GM18907 (cell line): ENCODE measurements around the gene SLC16A3.
A peak's percentile ranks its signal among the peaks of the same experiment; 100 is the strongest.

Experiments
- ATAC-seq: cut with Tn5 transposase; IDR thresholded peaks from one replicate; pipeline ENCODE4 v1.9.1; 2021; ENCODE audit warnings: mild to moderate bottlenecking, moderate library complexity; ENCODE audit not compliant: unreplicated experiment

Gene SLC16A3

GRCh38 chr17:82221341-82221902 is 7.4 kb upstream of the SLC16A3 start:
- ATAC-seq, result no peak

- no peak for ATAC-seq
Measured at GRCh38 chr17:82222816-82223215, 6.0 kb upstream of the SLC16A3 start.

- no peak for ATAC-seq
Measured at GRCh38 chr17:82223517-82223916, 5.3 kb upstream of the SLC16A3 start.

DNA sequence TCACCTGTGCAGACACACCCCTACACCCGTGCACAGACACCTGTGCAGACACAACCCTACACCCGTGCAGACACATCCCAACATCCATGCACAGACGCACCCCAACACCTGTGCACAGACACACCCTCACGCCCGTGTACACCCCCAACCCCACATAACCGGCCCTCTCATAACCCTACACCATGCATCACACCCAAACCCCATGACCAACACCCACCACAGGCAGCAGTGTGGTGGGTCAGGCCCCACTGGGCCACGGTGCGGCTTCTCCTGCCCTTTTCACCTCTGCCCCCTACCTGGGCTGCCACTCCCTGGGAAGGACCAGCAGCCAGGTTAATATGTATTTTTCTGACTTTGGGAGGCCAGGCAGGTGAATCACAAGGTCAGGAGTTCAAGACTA is 4.2 kb upstream of the SLC16A3 start:
- no peak for ATAC-seq

- no peak for ATAC-seq
Measured at GRCh38 chr17:82225368-82226029, 3.3 kb upstream of the SLC16A3 start.

DNA sequence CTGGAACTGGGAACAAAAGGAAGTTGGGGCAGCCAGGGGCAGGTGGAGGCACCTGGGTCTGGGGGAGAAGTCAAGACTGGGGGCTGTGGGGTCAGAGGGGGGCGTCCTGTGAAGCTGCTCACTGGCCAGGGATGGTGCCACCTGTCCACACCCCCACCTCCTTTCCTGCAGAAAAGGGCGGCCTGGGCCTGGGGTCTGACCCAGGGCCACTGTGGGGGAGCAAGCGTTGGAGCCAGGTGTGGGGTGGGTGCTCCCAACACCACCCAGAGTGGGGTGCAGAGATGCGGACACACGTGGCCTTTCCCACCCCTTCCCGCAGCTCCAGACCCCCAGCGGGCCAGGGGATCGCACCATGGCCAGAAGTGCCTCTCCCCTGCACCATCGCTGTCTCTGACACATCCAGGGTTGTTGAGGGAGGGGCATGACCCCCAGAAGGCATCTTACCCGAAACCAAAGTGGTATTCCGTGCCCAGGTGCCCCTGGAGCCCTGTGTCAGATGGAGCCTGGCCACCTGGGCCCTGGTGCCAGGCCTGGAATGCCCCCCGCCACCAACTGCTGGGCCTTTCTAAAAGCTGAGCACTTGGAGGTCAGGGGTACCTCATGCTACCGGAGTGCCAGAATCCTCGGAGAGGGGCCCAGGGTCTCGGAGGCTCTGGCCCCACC is 2.6 kb upstream of the SLC16A3 start:
- ATAC-seq, result no peak

- no peak for ATAC-seq
Measured at GRCh38 chr17:82226809-82227628, 1.8 kb upstream of the SLC16A3 start.

DNA sequence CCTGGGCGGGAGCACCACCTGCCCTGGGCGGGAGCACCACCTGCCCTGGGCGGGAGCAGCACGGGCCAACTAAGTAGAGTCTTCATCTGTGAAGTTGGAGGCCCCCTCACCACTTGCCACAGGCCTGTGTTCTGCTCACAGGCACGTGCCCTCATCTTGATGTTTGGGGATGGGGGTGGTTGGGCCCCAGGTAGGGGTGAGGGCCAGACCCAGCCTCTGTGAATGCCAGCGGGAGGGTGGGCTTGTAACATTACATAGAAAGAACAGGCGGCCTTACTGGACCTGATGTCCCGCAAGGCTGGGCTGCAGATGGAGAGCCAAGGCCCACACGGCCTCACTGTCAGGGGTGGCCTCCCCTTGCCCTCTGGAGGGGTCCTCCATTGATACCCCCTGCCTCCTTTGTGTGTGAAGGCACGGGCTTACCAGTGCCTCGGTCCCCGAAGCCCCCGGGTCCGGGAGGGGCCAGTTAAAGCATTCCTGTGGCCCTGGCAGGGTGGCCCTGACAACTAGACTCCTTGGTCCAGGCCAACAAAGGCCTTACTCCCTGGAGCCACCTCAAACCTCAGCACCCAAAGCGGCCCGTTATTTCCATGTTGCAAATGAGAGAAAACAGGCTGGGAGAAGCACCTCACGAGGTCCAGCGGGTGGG is 1.1 kb upstream of the SLC16A3 start:
- no peak for ATAC-seq

- ATAC-seq, result peak; percentile 31
Measured at GRCh38 chr17:82228278-82228841, 482 bp upstream of the SLC16A3 start.

DNA sequence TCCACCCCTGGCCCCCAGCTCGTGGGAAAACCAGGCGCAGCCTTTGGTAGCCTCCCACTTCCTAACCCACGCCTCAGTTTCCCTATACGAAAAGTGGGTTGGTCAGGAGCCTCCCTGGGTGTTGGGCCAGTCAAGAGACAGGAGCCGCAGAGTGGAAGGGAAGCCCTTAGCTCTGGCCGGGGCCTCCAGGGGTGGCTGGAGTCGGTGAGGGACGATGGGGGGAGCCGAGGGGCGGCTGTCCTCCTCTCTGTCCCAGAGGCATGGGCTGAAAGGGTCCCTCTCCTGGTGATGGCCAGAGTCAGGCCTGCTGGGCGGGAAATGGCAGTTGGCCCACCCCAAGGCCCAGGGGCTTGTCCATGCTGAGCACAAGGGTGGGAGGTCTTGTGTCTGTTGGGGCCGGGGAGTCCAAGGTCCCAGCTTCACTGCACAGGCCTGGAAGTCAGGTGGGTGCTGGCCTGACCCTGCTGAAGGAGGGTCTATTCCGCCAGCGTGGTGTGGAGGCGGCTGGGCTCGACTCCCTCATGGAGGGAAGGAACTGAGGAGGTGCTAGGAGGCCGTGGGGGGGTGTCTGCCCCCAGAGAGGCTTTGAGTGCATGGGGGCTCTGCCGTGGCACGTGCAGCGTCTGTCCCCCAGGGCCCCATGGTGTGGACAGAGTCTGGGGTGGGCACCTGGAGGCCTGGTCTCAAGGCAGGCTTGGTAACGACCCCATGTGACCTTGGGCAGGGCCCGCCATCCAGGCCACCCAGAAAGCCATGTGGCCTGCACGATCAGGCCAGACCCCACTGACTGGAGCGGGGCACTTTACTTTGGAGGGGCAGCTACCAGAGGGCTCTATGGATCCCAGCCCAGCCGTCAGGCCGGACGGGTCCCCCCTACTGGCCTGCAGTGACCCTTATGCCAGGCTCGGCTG is 1.1 kb downstream of the SLC16A3 start:
- no peak for ATAC-seq

GRCh38 chr17:82230609-82231311 is 1.9 kb downstream of the SLC16A3 start:
- peak; percentile 39 for ATAC-seq

GRCh38 chr17:82231312-82231561 is 2.4 kb downstream of the SLC16A3 start:
- no peak for ATAC-seq

DNA sequence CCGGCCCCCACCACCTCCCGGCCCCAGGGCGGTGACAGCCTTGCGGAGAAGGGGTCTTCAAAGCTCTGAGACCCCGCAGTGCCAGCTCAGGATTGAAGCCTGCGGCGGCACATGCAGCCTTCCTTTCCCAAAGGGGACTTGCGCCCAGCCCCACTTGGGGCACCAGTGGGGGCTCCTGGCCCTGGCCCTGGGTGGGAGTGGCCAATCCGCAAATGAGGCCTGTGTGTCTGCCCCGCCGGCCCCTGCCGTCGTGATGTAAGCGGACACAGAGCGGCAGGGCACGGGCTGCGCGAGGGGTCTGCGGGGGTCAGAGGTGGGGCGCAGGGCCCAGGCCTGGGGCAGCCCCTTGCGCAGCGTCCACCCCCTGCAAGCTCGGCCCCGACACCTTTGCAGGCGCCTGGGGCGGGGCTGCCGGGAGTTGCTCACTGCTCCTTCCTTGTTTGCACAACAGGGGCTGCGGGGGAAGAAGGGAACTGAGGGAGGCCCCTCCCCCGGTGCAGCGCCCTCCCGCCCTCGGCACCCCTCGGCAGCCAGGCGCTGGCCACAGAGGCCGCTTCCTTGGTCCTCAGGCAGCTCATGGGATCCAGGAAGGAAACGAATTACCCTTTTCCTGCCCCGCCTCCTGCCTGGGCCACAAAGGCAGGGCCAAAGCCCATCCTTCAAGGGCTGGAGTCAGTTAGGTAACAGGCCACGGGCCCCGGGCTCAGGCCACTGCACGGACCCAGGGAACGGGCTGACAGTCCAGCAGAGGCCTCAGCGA is 2.9 kb downstream of the SLC16A3 start:
- no peak for ATAC-seq

- no peak for ATAC-seq
Measured at GRCh38 chr17:82232322-82232820, 3.5 kb downstream of the SLC16A3 start.

GRCh38 chr17:82232876-82233785 is 4.3 kb downstream of the SLC16A3 start:
- no peak for ATAC-seq

- no peak for ATAC-seq
Measured at GRCh38 chr17:82234211-82235055, 5.6 kb downstream of the SLC16A3 start.
